HCT116 (cell line): ENCODE measurements around the gene MICAL3. TPM values are rescaled to one million over a fixed set of nuclear protein-coding genes. Genes with fewer than 3 reads are reported as not detected.

ENCODE experiments used
- ATAC-seq: fragments of 200-7000 bp; cut with Tn5 transposase; 2 replicates; pipeline ENCODE4 v1.9.1; 2020; ENCODE audit warnings: mild to moderate bottlenecking, moderate library complexity
- BruUV-seq: library from RNA; stranded (reverse); fragments of 400-500 nt; replicated peaks from 2 replicates; lab custom pipeline; 2021; lab: Mats Ljungman, UMichigan
- CTCF ChIA-PET: fragments of 300-600 bp; sonication (Branson Sonifier 250); formaldehyde crosslinking; loops from one replicate; lab custom pipeline; 2021; ENCODE audit warnings: antibody characterized with exemption; lab: Charles Lee
- POLR2A ChIA-PET: fragments of 300-600, 350-600 bp; sonication (Branson Sonifier 250); formaldehyde crosslinking; loops from one replicate; lab custom pipeline; 2021; ENCODE audit warnings: antibody characterized with exemption; lab: Charles Lee
- RAD21 ChIA-PET, 2 experiments: fragments of 300-600 bp; sonication (Branson Sonifier 250); formaldehyde crosslinking; loops; one replicate each; lab custom pipeline; 2023; ENCODE audit warnings: low total read pairs in 2 of 2; ENCODE audit not compliant: uncharacterized antibody in 2 of 2, unreplicated experiment in 2 of 2, low non-redundant PET in 1 of 2; lab: Charles Lee
- DNase-seq: peaks from one replicate; pipeline ENCODE4 v3.0.0-alpha.2; 2010; ENCODE audit warnings: low read depth, low spot score
- H2AFZ ChIP-seq: fragments of 200-600 bp; shearing (Covaris generic), sonication (generic); 2 replicates; pipeline ENCODE4 v1.6.1; 2017; ENCODE audit warnings: low read depth, mixed run types, mixed read lengths, antibody characterized with exemption, low read length; ENCODE audit not compliant: poor library complexity, severe bottlenecking
- H3K27ac ChIP-seq: 2 replicates; pipeline ENCODE4 v1.5.1; 2012; ENCODE audit warnings: low read depth, low read length
- H3K27me3 ChIP-seq: fragments of 200-600 bp; sonication (generic); 2 replicates; pipeline ENCODE4 v1.6.1; 2016; ENCODE audit warnings: mixed run types, low read length, mixed read lengths; ENCODE audit not compliant: insufficient read depth
- H3K36me3 ChIP-seq, 2 experiments: fragments of 200-500 bp in 1 of 2; fragments of 200-600 bp in 1 of 2; sonication (Bioruptor generic) in 1 of 2; sonication (generic) in 1 of 2; 2 replicates each; pipeline versions ENCODE4 v1.5.1 to v1.6.1; 2014 to 2016; ENCODE audit warnings: low read length in 2 of 2, inconsistent platforms in 1 of 2, mixed read lengths in 1 of 2, mixed run types in 1 of 2; ENCODE audit not compliant: insufficient read depth in 2 of 2, control insufficient read depth in 1 of 2
- H3K4me1 ChIP-seq, 2 experiments: fragments of 200-600 bp in 1 of 2; sonication (generic) in 1 of 2; 2 replicates each; pipeline versions ENCODE4 v1.5.1 to v1.6.1; 2012 to 2017; ENCODE audit warnings: low read length in 2 of 2, inconsistent platforms in 1 of 2, mild to moderate bottlenecking in 1 of 2, mixed read lengths in 1 of 2, mixed run types in 1 of 2, moderate library complexity in 1 of 2; ENCODE audit not compliant: insufficient read depth in 2 of 2, control insufficient read depth in 1 of 2
- H3K4me2 ChIP-seq: fragments of 200-600 bp; sonication (generic); 2 replicates; pipeline ENCODE4 v1.6.1; 2017; ENCODE audit warnings: mixed run types, low read length, mixed read lengths
- H3K4me3 ChIP-seq, 2 experiments: fragments of 200-600 bp in 1 of 2; sonication (generic) in 1 of 2; replicated peaks in 1 of 2; 2 replicates each; pipeline ENCODE4 v1.5.1; 2011 to 2016; ENCODE audit warnings: low read length in 2 of 2, control low read depth in 1 of 2, low read depth in 1 of 2, mild to moderate bottlenecking in 1 of 2, mixed read lengths in 1 of 2, mixed run types in 1 of 2
- H3K79me2 ChIP-seq: fragments of 200-600 bp; sonication (generic); 2 replicates; pipeline ENCODE4 v1.6.1; 2017; ENCODE audit warnings: mild to moderate bottlenecking, mixed run types, low read length, moderate library complexity, mixed read lengths; ENCODE audit not compliant: insufficient read depth
- H3K9ac ChIP-seq: fragments of 200-600 bp; sonication (generic); 2 replicates; pipeline ENCODE4 v1.6.1; 2016; ENCODE audit warnings: low read length, mixed read lengths
- H3K9me2 ChIP-seq: fragments of 200-600 bp; sonication (generic), shearing (Covaris generic); 2 replicates; pipeline ENCODE4 v1.6.1; 2017; ENCODE audit warnings: mixed run types, mild to moderate bottlenecking, moderate library complexity; ENCODE audit not compliant: insufficient read depth
- H3K9me3 ChIP-seq, 2 experiments: fragments of 200-500 bp in 1 of 2; fragments of 200-600 bp in 1 of 2; sonication (Bioruptor generic) in 1 of 2; sonication (generic) in 1 of 2; 2 replicates each; pipeline ENCODE4 v1.6.1; 2014 to 2017; ENCODE audit warnings: low read length in 2 of 2, mixed read lengths in 2 of 2, inconsistent platforms in 1 of 2, low read depth in 1 of 2, mild to moderate bottlenecking in 1 of 2, mixed run types in 1 of 2, moderate library complexity in 1 of 2; ENCODE audit not compliant: control insufficient read depth in 1 of 2, insufficient read depth in 1 of 2
- H4K20me1 ChIP-seq: fragments of 200-600 bp; sonication (generic), shearing (Covaris generic); 2 replicates; pipeline ENCODE4 v1.6.1; 2017; ENCODE audit warnings: mixed run types, mild to moderate bottlenecking, moderate library complexity; ENCODE audit not compliant: insufficient read depth
- CBX3 ChIP-seq: IDR thresholded peaks from 2 replicates; pipeline ENCODE4 v1.6.1; 2012; ENCODE audit warnings: low read depth
- CTCF ChIP-seq, 3 experiments: fragments of 200-600 bp in 1 of 3; sonication (generic) in 1 of 3; IDR thresholded peaks in 2 of 3; conservative IDR thresholded peaks in 1 of 3; 2 replicates each; pipeline ENCODE4 v1.5.1; 2012 to 2017; ENCODE audit warnings: low read depth in 2 of 3, low read length in 2 of 3, antibody characterized with exemption in 1 of 3, borderline replicate concordance in 1 of 3, control low read depth in 1 of 3, mild to moderate bottlenecking in 1 of 3, mixed read lengths in 1 of 3, mixed run types in 1 of 3, moderate library complexity in 1 of 3; ENCODE audit not compliant: insufficient read depth in 1 of 3
- EGR1 ChIP-seq: IDR thresholded peaks from 2 replicates; pipeline ENCODE4 v1.6.1; 2012; ENCODE audit warnings: low read depth
- EZH2 ChIP-seq: fragments of 200-600 bp; sonication (generic); IDR thresholded peaks from 2 replicates; pipeline ENCODE4 v1.6.1; 2017; ENCODE audit warnings: antibody characterized with exemption, mixed run types
- EZH2phosphoT487 ChIP-seq: fragments of 200-600 bp; IDR thresholded peaks from 2 replicates; pipeline ENCODE4 v1.6.1; 2018; ENCODE audit warnings: antibody characterized with exemption, borderline replicate concordance
- FOSL1 ChIP-seq: IDR thresholded peaks from 2 replicates; pipeline ENCODE4 v1.6.1; 2012; ENCODE audit warnings: low read depth
- JUND ChIP-seq: IDR thresholded peaks from 2 replicates; pipeline ENCODE4 v1.6.1; 2012
- RAD21 ChIP-seq: IDR thresholded peaks from 2 replicates; pipeline ENCODE4 v1.6.1; 2012; ENCODE audit warnings: low read depth, mild to moderate bottlenecking
- SIN3A ChIP-seq: IDR thresholded peaks from 2 replicates; pipeline ENCODE4 v1.6.1; 2012; ENCODE audit warnings: low read depth
- TCF7L2 ChIP-seq: IDR thresholded peaks from 2 replicates; pipeline ENCODE4 v1.7.0; 2011; ENCODE audit warnings: borderline replicate concordance, inconsistent platforms; ENCODE audit not compliant: insufficient read depth, insufficient read length; ENCODE audit errors: extremely low read depth
- YY1 ChIP-seq: IDR thresholded peaks from 2 replicates; pipeline ENCODE4 v1.6.1; 2011; ENCODE audit warnings: low read length, low read depth, moderate library complexity, mild to moderate bottlenecking; ENCODE audit not compliant: insufficient replicate concordance; ENCODE audit errors: extremely low read depth
- ZBTB33 ChIP-seq: IDR thresholded peaks from 2 replicates; pipeline ENCODE4 v1.6.1; 2011; ENCODE audit warnings: mild to moderate bottlenecking, low read length, moderate library complexity; ENCODE audit not compliant: insufficient replicate concordance; ENCODE audit errors: extremely low read depth
- ZFX ChIP-seq: fragments of 450-650 bp; IDR thresholded peaks from 2 replicates; pipeline ENCODE4 v1.6.1; 2017
- intact Hi-C: fragments of 100-400 bp; cut with micrococcal nuclease; formaldehyde crosslinking; loops from 2 replicates; pipeline ENCODE4 v1.10.0; 2022
- total RNA-seq: library from RNA; stranded (reverse); gene quantifications from one replicate; pipeline ENCODE4 v1.2.1, GENCODE V29; 2021; ENCODE audit not compliant: unreplicated experiment
- TF ChIP-seq, protein P1 (sequence below): IDR thresholded peaks from 2 replicates; pipeline ENCODE4 v1.6.1; 2012

MICAL3 gene
- total RNA-seq, 1 experiment from 2014 or later, result 30.8 TPM

DNA sequence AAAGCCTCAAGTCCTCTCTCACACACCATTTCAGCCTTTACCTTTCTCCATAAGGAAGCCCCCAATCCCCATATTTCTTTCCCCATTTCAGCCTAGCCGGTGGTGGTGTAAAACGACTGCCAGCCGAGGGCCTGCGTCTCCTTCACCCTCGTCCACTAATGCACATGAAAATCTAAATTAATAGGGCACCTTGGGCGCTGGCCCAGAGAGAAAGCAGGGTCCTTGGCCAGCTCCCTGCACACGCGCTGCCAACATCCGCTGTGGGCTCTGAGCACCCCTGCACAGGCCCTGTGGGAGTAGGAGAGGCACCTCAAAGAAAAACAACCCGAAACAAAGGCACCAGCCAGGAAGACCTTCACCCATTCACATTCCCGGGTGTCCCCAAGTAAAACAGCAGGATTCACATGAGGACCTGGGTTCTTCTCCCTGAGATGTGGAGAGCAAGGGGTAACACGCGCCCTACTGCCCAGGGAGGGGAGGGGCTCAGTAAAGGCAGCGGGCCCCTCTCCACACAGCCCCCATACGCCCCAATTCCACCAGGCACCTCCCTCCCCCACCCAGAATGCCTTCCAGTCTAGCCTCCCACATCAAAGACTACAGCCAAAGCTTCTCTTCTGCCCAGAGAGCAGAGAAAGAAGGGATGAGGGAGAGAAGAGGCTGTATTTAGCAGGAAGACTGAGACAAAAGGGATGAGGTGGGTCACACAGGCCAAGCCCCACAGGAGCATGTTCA is 79.0 kb downstream of the MICAL3 start:
- TF ChIP-seq YY1, result no peak
- no peak for TF ChIP-seq CBX3
- no peak for TF ChIP-seq CTCF (IDR thresholded peaks at IDR 0.05 in 2 of 3, conservative IDR thresholded peaks at IDR 0.05 in 1 of 3; ENCODE audit: borderline replicate concordance in 1 of 3, insufficient read depth in 1 of 3, low read depth in 2 of 3, low read length in 2 of 3)
- TF ChIP-seq JUND, result no peak
- no peak for TF ChIP-seq EZH2
- TF ChIP-seq ZFX, result no peak
- no peak for TF ChIP-seq RAD21
- no peak for TF ChIP-seq ZBTB33
- TF ChIP-seq TCF7L2, result no peak
- no peak for TF ChIP-seq SIN3A
- no peak for TF ChIP-seq FOSL1
- no peak for TF ChIP-seq EZH2phosphoT487
- no peak for TF ChIP-seq EGR1
- TF ChIP-seq, protein P1, sequence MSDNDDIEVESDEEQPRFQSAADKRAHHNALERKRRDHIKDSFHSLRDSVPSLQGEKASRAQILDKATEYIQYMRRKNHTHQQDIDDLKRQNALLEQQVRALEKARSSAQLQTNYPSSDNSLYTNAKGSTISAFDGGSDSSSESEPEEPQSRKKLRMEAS, result no peak
- H3K36me3 ChIP-seq, result no peaks in the 10 kb centered on the region
- ATAC-seq, result no peak
- ChIA-PET RAD21 (no interaction called here), POLR2A (no interaction called here), CTCF (no interaction called here)
- H3K9ac ChIP-seq, result no peak overlapping the region
- H4K20me1 ChIP-seq, result no peaks in the 10 kb centered on the region
- BruUV-seq, result no TSS peak
- no peak overlapping the region for H3K4me2 ChIP-seq
- no peak overlapping the region for H3K4me3 ChIP-seq
- H2AFZ ChIP-seq, result no peak overlapping the region
- peaks cover 97% of the 10 kb centered on the region for H3K79me2 ChIP-seq
- H3K27me3 ChIP-seq, result no peaks in the 10 kb centered on the region
- no peaks in the 10 kb centered on the region for H3K9me3 ChIP-seq
- no peaks in the 10 kb centered on the region for H3K9me2 ChIP-seq
- no peak overlapping the region for H3K27ac ChIP-seq
- intact Hi-C loops, result no loop called here
- DNase-seq, result no peak
- no peaks in the 10 kb centered on the region; a peak in 1 of 4 replicates for H3K4me1 ChIP-seq
